ENCODE results near the gene B4GALNT2. TPM values are rescaled to one million over a fixed set of nuclear protein-coding genes. Genes with fewer than 3 reads are reported as not detected.

Gene B4GALNT2
- total and polyA plus RNA-seq, 2 of the 8 experiments (the other 6 are each of a cell fraction or from before 2014, with no cell fraction given): not detected

DNA sequence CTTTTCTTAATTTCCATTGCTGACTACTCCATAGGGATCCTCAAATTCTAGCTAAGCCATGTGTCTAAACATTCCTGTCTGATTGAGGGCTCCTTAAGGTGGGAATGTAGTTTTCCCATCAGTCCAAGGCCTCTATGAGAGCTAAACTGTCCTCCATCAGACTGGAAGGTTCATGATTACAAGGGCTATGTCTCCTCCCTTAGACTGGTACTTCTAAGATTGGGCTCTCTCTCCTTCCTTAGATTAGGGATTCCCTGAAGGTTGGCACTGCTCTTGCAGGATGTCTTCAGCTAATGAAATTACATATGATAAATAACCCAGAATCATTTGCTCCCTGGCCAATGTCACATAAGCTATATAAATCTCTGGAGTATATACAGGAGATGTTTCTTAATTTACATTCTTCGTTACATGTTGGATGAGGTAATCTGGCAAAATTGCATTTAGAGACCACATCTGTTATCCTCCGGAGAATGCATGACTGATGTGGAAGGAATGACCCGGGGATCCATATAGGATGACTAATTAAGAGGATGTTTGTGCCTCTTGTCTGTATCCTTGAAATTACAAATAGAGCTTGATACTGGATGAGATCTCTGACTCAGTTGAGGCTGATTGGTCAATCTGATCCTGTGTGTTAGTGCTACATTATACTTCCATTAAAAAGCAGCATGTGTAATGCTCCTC, 14.2 kb downstream of the B4GALNT2 start (continued):
- TF ChIP-seq SP1 (IDR thresholded peaks at IDR 0.05; ENCODE audit: low read depth, low read length) (no peak), MAFK (IDR thresholded peaks at IDR 0.05; ENCODE audit: low read depth, low read length) (no peak), BCL11A (IDR thresholded peaks at IDR 0.05; ENCODE audit: low read depth in 2 of 2, low read length in 2 of 2) (no peak), GABPA (IDR thresholded peaks at IDR 0.05; ENCODE audit: borderline replicate concordance, insufficient read depth, low read length) (no peak)
